ENCODE data around the gene CD47.

Gene CD47

DNA sequence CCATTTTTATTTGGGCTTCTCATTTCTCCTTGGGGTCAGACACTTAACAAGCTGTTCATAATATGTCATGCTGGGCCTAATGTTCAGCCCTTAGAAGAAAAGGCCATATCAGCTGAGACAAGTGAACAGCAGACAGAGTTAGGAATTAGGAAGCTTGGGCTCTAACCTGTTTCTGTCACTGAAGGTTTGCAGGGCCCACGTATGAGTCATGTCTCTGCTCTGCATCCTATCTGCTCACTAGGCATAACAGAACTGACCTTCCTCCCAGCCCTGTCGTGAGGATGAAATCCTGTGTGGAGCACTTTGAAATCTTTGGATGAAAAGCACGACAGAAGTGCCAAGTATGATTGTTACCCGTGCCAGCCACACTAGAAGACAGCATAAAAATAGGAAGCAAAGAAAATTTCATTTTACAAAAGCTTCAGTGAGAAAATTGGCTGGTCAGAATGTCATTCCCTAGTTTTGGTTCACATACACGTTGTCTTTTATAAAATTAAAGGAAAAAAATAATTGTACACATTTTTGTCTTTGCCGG is 26.5 kb upstream of the CD47 start:
- no peak overlapping the region for H3K4me3 ChIP-seq (ENCODE audit: low read depth, low read length)
- TF ChIP-seq, protein P1, sequence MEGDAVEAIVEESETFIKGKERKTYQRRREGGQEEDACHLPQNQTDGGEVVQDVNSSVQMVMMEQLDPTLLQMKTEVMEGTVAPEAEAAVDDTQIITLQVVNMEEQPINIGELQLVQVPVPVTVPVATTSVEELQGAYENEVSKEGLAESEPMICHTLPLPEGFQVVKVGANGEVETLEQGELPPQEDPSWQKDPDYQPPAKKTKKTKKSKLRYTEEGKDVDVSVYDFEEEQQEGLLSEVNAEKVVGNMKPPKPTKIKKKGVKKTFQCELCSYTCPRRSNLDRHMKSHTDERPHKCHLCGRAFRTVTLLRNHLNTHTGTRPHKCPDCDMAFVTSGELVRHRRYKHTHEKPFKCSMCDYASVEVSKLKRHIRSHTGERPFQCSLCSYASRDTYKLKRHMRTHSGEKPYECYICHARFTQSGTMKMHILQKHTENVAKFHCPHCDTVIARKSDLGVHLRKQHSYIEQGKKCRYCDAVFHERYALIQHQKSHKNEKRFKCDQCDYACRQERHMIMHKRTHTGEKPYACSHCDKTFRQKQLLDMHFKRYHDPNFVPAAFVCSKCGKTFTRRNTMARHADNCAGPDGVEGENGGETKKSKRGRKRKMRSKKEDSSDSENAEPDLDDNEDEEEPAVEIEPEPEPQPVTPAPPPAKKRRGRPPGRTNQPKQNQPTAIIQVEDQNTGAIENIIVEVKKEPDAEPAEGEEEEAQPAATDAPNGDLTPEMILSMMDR (IDR thresholded peaks at IDR 0.05; ENCODE audit: low read depth, low read length) = no peak

DNA sequence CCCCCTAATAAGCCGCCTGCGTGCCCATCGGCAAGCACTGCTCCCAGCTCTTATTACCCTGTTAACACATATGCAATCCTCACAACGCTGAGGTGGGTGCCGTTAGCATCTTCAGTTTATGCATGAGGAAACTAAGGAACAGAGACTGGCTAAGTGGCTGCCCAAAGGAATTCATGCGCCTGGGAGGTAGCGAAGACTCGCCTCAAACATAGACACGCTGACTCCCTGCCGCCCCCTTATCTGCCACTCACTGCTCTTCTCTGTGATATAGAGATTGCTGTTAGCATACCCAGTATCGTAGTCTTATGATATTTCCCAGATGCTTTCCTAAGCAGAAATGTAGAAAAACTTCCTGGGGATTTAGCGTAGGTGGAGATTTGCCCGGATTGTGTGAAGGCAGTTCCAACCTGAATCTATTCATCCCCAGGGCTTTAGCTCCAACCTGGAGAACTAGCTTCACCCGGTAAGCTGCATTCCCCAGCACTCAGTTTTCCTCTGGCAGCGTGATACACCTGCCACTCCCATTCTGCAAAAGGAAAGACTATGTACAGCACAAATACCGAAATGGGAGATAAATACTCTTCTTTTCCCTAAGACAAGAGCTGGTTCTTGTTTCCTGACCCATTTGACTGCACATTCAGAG is 23.7 kb upstream of the CD47 start:
- TF ChIP-seq, protein P1 (IDR thresholded peaks at IDR 0.05; ENCODE audit: low read depth, low read length) = no peak
- H3K4me3 ChIP-seq (ENCODE audit: low read depth, low read length) = no peak overlapping the region

DNA sequence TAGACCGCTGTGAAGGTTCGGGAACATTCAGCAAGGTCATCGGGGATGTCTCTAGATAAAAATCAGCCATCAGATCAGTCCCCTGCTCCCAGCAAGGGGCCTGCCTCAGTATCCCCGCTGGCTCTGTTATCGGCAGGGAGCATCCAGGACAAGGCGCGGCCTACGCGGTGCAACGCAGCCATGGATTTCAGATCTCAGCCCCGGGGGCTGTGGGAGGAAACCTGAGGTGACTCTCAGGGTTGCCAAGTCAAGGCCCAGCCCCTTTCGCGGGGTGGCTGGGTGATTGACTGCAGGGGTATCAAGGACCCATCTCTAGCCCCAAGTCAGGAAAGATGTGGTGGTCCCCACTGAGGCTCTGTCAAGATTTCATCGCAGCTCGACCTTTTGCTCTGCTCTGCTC is 23.1 kb upstream of the CD47 start:
- TF ChIP-seq, protein P1 (IDR thresholded peaks at IDR 0.05; ENCODE audit: low read depth, low read length) = no peak
- H3K4me3 ChIP-seq (ENCODE audit: low read depth, low read length) = no peak overlapping the region

DNA sequence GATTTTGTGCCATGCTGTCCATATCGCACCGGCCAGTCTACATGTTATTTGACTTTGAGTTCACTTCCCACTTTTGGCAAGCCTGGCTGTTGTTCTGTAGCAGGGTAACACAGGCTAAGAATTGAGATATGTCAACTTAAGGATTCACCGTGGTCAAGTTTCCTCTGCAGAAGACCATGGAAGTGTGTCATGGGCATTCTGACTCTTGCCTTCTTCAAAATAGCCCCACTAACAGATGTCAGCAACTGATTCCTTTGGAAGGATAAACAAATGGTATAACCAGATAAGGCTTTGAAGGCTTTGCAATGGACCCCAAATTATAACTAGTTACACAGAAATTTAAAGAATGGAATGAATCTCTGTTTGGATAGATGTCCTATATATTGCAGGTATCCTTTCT is 20.1 kb upstream of the CD47 start:
- TF ChIP-seq, protein P1 (IDR thresholded peaks at IDR 0.05; ENCODE audit: low read depth, low read length) = no peak
- no peak overlapping the region for H3K4me3 ChIP-seq (ENCODE audit: low read depth, low read length)

DNA sequence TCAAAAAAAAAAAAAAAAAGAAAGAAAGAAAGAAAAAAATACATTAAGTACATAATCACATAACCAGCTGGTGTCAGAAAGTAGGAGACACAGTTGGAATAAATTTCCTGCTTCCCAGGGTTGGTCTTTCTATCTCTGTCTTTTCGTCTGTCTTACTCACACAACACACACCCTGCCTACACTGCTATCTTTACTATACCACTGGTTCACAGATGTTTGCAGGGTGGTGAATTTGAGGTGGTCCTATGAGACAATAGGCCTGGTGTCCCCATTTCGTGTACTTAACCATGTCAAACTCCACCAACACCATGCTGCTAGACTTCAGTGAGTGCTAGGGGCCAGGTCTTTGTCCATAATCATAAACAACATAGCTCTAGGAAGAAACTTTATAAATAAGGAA is 17.6 kb upstream of the CD47 start:
- TF ChIP-seq, protein P1 (IDR thresholded peaks at IDR 0.05; ENCODE audit: low read depth, low read length) = no peak
- H3K4me3 ChIP-seq (ENCODE audit: low read depth, low read length) = no peak overlapping the region

DNA sequence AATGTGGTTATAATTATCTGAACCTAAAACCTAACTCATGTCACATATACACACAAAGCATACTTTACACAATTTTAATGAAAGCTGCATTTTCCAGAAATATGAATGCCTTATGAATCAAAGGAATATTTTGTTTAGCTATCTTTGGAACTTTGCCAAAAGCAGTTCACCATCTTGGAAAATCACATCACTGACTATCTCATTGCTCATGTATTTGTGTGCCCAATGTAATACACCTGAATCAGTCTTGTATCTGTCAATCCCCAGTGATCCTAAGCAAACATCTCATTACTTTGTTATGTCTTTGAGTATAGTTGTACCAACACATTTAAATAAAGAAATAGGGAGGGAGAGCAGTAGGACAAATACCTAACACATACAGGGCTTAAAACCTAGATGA is 15.6 kb upstream of the CD47 start:
- TF ChIP-seq, protein P1 (IDR thresholded peaks at IDR 0.05; ENCODE audit: low read depth, low read length) = no peak
- no peak overlapping the region for H3K4me3 ChIP-seq (ENCODE audit: low read depth, low read length)

DNA sequence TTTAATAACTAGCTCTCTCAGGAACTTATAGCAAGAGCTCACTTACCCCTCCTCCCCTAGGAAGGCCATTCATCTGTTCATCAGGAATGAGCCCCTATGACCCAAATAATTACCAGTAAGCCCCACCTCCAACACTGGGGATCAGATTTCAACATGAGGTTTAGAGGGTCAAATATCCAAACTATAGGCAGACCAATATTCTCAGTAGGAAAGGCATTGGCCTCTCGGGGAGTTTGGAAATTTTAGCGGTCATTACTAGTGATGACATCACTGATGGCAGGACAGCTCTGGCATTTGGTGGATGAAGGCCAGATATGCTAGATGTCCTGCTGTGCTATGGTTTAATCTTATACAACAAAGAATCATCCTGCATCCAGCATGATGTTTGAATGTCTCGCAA is 15.2 kb upstream of the CD47 start:
- no peak overlapping the region for H3K4me3 ChIP-seq (ENCODE audit: low read depth, low read length)
- TF ChIP-seq, protein P1 (IDR thresholded peaks at IDR 0.05; ENCODE audit: low read depth, low read length) = no peak
